DMS 273 (cell line): ENCODE results near the gene TIPIN.
"Not testable (repeated sequence)": the region's sequence is repeated elsewhere in the genome, so short reads cannot be mapped to it uniquely, and the experiment has no call there.

Source experiments
- DNase-seq: peaks from one replicate; lab custom pipeline; 2025; ENCODE audit not compliant: unreplicated experiment; lab: John Stamatoyannopoulos, UW

The TIPIN gene

DNA sequence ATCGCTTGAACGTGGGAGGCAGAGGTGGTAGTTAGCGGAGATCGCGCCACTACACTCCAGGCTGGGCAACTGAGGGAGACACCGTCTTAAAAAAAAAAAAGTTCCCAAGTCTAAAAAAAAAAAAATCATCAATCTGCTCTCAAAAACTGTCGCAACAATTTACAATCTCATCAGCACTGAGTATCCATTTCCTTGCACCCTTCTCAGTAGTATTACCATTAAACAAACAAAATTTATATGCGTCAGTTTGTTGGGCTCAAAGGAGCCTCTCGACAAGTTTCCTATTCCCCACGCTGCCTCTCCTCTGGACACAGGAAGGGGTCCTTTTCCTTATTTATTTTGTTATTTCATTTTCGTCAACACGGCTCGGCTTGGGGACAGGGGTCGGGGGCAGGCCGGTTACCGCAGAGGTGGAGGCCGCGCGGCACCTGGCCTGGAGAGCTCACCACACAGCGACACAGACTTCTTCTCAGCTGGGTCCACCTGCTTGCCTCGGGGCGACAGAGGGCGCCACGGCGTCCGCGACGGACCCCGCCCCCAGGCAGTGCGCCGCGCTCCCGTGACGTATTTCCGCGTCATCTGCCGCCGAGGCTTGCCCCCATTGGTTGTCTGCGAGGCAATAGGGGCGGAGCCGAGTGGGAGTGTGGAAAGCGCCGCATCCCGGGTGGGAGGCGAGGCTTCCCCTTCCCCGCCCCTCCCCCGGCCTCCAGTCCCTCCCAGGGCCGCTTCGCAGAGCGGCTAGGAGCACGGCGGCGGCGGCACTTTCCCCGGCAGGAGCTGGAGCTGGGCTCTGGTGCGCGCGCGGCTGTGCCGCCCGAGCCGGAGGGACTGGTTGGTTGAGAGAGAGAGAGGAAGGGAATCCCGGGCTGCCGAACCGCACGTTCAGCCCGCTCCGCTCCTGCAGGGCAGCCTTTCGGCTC, 30.0 kb upstream of the TIPIN start, which contains the start of gene MAP2K1:
TSS of gene MAP2K1 (plus strand) at position 709 of the 920 bp plus-strand sequence. CDS start 436 bp downstream, outside the sequence.
- peak; percentile 97 for DNase-seq

DNA sequence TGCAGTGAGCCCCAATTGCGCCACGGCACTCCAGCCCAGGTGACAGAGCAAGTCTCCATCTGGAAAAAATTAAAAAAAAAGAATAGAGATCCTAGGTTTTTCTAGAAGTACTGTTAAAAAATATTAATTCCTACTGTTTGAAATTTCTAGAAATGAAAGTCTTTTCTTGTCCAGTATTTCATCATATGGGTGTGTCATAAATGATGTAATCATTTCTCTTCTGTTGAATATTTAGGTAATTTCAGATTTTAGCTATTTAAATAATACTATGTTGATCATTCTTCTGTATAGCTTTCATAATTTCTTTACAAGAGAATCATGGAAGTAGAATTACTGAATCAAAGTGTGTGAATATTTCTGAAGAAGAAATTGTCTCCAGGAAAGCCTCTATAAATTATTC, 24.9 kb upstream of the TIPIN start:
- DNase-seq: not testable (repeated sequence)

DNA sequence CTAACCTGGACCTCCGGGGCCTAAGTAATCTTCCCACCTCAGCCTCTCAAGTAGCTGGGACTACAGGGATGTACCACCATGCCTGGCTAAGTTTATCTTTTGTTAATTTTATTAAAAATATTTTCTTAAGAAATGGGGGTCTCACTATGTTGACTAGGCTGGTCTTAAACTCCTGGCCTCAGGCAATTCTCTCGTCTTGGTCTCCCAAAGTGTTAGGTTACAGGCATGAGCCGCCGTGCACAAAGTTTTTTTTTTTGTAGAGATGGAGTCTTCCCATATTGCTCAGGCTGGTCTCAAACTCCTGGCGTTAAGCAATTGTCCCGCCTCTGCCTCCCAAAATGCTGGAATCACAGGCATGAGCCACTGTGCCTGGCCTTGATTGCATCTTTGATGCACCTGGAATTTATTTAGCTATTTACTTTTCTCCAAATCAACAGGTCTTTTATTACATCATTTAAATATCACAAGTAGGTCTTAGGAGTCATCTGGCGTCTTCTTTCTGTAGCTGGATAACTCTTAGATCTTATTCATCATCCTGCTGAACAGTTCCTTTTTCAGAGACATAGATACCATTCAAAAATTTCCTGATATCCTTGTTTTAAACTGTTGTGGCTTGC, 22.4 kb upstream of the TIPIN start:
- no peak for DNase-seq

DNA sequence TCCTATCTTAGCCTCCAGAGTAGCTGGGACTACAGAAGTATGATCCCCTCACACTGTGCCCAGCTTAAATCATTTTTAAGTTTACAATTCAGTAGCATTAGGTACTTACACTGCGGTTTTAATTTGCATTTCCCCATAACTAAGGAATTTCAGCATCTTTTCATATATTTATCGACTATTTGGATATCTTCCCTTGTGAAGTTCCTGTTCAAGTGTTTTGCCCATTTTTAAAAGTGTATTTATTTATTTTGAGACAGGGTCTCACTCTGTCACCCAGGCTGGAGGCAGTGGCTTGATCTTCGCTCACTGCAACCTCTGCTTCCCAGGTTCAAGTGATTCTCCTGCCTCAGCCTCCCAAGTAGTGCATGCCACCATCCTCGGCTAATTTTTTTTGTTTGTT, 17.7 kb upstream of the TIPIN start:
- no peak for DNase-seq

DNA sequence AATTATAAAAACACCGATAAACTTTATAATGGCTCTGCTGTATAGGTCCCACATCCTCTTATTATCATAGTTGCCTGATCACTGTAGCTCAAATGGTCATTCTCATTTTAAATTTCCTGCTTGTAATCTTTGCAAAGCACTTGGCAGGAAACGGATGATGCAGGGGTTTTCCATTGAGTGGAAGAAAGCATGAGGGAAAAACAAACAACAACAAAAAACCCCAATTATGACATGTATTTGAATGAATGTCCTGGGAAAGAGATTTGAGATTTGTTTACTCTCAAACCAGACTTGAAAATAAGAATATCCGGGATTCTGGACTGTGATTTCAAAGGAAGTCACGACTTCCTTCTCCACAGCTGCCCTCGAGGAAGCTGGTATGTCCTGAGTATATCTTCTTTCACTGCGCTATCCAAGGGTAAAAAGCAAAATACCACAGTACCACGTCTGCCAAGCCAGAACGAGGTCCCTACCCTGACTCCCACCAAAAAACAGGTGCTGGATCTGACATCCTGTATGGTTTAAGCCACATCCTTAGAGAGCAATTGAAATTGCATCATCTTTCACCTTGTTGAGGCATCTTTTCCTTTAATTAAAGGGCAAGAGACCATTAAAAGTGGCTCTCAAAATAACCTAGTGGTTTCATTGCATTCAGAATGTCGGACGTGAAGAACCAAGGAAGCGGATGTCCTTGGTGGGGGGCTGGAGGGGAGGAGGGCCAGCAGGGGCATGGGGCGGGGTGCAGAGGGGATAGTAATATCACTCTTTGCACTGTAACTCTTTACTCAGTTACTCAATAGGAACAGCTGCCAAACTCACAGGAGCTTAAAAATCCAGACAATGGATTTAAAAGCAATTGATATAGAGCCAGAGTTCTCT, 13.5 kb upstream of the TIPIN start:
- DNase-seq: no peak

DNA sequence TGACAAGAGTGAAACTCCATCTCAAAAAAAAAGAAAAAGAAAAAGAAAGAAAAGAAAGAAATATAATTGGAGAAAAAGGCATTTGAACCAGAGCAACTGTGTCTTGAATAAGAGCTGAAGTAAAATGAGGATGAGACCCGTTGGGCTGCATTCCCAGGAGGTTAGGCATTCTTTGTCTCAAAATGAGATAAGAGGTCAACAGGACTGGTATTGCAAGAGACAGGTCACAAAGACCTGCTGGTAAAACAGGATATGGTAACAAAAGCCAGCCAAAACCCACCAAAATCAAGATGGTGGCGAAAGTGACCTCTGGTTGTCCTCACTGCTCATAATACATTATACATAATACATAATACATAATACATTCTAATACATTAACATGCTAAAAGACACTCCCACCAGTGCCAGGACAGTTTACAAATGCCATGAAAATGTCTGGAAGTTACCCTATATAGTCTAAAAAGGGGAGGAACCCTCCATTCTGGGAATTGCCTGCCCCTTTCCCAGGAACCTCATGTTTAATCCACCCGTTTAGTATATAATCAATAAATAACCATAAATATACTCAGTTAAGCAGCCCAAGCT, 8.6 kb upstream of the TIPIN start:
- no peak for DNase-seq

DNA sequence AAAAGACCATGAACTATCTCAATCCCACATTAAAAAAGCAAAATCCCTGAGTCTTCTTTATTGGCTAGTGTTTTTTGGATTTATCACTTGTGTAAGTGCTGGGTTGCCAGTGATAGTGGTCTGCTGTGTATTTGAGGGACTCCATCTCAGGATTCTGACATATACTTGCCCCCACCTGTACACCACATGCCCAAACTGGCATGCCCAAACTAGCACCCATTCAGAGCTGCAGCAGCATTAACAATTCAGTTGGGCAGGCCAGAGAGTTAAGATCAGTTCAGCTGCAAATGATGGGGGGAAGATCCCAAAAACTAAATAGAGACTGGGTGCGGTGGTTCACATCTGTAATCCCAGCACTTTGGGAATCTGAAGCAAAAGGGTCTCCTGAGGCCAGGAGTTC, 6.3 kb upstream of the TIPIN start:
- no peak for DNase-seq

DNA sequence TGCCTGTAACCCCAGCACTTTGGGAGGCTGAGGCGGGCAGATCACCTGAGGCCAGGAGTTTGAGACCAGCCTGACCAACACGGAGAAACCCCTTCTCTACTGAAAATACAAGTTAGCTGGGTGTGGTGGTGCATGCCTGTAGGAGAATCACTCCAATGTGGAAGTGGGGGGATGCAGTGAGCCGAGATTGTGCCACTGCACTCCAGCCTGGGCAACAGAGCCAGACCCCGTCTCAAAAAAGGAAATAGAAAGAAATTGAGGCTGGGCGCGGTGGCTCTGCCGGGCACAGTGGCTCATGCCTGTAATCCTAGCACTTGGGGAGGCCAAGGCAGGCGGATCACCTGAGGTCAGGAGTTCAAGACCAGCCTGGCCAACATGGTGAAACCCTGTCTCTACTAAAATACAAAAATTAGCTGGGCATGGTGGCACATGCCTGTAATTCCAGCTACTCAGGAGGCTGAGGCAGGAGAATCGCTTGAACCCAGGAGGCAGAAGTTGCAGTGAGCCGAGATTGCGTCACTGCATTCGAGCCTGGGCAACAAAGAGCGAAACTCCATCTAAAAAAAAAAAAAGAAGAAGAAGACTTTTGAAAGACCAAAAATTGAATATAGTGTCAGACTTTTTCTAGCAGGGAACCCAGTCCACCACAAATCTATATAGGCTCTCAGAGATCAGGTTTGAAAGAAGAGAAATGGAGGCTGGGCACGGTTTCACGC, 5.4 kb upstream of the TIPIN start:
- not testable (repeated sequence) for DNase-seq

DNA sequence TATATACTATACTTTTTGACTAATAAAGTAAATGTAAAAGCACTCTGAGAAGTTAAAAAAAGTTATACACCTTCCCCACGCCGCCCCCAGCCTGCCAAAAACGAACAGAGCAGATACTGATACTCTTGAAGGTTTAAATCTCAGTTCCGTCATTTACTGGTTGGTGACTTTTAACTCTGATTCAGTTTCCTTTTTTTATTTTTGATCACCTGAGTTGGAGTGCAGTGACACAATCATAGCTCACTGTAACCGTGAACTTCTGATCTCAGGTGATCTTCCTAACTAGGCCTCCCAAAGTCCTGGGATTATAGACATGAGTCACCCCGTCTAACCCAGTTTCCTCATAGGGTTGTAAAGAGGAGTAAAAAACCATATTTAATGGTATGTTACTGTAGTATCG, 3.3 kb upstream of the TIPIN start:
- no peak for DNase-seq

DNA sequence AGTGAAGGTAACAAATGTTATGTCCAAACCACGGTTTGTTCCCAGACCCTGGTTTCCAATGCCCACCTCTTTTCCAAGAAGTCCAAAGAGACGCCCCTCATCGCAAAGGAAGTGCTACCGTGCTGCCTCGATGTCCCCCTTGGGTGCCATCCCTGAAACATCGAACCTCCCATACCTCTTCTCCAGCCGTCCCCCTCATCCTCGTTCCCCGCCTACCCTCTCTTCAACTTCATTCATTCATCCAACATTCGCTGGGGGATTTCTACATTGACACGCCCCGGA, 467 bp downstream of the TIPIN start:
- no peak for DNase-seq

DNA sequence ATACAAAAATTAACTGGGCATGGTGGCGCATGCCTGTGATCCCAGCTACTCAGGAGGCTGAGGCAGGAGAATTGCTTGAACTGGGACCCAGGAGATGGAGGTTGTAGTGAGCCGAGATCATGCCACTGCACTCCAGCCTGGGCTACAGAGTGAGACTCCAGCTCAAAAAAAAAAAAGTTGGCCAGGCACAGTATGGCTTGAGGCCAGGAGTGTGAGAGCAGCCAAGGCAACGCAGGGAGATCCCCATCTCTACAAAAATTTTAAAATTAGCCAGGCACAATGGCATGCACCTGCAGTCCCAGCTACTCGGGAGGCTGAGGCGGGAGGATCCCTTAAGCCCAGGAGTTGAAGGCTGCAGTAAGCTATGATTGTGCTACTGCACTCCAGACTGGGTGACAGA, 8.0 kb downstream of the TIPIN start:
- not testable (repeated sequence) for DNase-seq

DNA sequence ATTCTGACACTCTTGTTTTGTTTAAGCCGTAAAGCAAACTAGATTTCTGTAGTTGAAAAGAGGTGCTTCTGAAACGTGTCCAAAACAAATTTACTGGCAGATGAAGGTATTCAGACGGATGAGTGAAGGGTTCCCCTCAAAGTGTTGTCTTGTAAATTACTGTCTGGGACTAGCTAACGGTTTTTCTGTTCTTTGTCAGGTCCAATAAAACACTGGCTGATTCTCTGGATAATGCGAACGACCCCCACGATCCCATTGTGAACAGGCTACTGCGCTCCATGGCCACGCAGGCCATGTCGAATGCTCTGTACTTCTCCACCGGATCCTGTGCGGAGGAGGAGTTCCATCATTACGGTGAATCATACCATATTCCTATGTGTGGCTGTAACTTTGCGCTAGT, 27.7 kb downstream of the TIPIN start:
- no peak for DNase-seq

DNA sequence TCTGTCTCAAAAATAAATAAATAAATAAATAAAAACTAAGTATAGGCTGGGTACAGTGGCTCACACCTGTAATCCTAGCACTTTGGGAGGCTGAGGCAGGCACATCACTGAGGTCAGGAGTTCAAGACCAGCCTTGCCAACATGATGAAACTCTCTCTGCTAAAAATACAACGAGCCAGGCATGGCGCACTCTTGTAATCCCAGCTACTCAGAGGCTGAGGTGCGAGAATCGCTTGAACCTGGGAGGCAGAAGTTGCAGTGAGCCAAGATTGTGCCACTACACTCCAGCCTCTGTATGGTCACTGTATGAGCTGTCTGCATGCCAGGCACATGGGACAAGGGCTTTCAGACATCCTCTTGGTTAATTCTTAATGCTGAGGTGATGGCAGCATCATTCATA, 28.7 kb downstream of the TIPIN start:
- no peak for DNase-seq

DNA sequence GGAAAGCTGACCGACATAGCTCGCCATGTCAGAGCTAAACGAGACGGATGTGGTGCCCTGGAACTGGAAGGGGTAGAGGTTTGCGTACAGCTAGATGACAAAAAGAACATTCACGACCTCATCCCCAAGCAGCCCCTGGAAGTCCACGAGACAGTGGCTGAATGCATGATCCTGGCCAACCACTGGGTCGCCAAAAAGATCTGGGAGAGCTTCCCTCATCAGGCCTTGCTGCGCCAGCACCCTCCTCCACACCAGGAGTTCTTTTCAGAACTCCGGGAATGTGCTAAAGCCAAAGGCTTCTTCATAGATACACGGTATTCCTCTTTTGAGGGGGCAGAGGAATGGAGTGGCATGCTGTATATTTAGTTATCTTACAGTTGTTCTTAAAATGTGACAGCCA, 30.4 kb downstream of the TIPIN start:
- no peak for DNase-seq

DNA sequence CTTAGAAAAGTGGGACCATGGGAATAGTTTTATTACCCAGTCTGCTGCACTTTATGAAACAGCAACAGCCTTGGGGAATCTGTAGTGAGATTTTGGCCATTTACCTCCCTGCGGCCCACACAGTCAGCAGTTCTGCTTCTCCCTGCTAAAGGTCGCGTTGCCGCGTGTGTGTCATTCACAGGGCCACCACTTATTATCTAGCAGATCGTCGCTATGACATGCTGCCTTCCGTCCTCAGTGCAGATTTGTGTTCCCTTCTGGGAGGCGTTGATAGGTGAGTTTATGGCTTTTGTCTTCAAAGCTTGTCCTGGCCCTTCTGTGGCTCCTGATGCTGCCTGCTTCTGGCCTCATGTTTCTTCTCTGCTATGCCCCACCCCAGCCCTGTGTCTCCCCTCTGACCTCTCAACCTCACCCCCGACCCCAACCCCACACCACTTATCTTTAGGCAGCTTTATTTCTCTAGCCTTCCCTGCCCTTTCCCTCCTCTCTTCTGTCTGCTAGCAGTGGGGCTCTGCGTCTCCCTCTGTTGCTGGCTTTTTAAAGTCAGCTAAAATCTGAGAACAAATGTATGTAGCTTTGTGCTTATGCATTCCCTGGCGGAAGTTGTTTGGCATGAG, 33.1 kb downstream of the TIPIN start:
- no peak for DNase-seq

DNA sequence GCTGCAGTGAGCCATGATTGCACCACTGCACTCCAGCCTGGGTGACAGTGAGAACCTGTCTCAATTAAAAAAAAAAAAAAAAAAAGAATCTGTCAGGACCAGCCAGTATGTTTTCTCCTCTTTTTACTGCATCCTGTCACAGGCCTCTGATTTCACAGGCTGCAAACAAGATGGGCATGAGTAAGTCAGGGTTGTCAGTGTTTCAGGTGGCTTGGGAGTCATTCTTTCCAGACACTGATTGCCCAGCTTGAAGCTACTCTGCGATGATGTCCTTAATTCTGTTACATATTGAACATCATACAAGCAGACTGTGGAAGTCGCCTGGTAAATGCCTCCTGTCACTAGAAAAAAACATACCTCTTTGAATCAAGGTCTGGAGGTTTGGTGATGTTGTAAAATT, 44.3 kb downstream of the TIPIN start:
- DNase-seq: no peak

DNA sequence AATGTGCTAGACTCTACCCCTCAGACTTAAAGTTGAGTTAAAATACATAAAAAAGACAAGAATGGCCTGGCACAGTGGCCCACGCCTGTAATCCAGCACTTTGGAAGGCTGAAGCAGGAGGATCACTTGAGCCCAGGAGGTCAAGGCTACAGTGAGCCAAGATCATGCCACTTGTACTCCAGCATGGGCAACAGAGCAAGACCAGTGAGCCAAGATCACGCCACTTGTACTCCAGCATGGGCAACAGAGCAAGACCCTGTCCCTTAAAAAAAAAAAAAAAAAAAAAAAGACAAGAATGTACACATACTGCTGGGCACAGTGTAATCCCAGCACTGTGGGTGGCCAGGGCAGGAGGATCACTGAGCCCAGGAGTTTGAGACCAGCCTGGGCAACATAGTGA, 45.7 kb downstream of the TIPIN start:
- DNase-seq: no peak

DNA sequence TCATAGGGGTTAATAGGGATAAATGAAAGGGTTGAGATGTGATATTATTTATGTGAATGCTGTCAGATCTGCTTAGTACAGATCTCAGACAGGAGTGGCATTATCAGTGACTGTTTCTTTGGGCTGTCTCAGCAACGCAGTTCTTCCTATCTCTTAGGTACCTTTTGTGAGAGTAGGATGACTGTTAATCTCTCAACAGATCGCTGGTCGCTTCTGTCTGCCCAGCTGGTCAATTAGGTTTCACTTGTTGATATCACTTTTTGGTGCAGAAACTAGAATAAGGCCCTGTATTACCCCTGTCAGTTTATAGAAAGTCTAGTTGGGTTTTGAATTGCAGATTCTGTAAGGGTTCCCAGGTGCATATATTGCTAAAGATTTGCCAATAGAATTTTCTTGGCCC, 46.7 kb downstream of the TIPIN start:
- DNase-seq: no peak

DNA sequence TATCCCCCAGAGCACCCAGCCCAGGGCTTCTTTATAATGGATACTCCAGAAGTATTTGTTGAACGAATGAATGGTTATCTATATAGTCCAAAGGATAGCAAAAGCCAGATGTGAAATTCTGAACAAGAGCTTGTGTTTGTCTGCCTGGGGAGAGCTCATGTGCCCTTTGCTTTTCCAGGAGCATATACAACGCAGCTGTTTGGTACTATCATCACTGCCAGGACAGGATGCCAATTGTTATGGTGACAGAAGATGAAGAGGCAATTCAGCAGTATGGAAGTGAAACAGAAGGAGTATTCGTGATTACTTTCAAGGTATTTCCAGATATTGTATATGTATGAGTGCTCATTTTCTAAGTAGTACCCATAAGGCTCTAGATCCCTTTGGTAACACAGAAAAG, 48.0 kb downstream of the TIPIN start:
- no peak for DNase-seq

DNA sequence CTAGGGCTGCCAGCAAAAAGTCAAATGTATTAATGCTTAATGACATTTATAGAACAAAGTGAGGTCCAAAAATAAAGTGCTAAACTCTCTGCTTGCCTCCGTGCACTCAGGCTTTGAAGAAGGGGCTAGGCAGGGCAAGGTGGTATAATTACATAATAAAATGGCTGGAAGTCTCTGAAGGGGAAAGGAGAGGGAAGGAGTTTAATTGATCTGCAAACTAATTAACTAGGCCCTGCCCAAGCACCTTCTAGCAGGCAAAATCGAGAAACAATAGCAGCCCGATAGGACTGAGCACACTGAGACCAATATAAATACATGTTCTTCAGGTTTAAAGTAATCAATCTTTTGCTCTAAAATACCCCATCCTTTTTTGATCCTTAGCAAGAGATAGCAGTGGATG, 50.1 kb downstream of the TIPIN start:
- no peak for DNase-seq
